GM18502 (cell line): ENCODE results near the gene B4GALNT2.
"Not testable (repeated sequence)": the region's sequence is repeated elsewhere in the genome, so short reads cannot be mapped to it uniquely, and the experiment has no call there.

ENCODE experiments used
- ATAC-seq: cut with Tn5 transposase; IDR thresholded peaks from one replicate; pipeline ENCODE4 v1.9.1; 2021; ENCODE audit warnings: mild to moderate bottlenecking; ENCODE audit not compliant: unreplicated experiment, poor library complexity

Gene B4GALNT2, protein sequence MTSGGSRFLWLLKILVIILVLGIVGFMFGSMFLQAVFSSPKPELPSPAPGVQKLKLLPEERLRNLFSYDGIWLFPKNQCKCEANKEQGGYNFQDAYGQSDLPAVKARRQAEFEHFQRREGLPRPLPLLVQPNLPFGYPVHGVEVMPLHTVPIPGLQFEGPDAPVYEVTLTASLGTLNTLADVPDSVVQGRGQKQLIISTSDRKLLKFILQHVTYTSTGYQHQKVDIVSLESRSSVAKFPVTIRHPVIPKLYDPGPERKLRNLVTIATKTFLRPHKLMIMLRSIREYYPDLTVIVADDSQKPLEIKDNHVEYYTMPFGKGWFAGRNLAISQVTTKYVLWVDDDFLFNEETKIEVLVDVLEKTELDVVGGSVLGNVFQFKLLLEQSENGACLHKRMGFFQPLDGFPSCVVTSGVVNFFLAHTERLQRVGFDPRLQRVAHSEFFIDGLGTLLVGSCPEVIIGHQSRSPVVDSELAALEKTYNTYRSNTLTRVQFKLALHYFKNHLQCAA

DNA sequence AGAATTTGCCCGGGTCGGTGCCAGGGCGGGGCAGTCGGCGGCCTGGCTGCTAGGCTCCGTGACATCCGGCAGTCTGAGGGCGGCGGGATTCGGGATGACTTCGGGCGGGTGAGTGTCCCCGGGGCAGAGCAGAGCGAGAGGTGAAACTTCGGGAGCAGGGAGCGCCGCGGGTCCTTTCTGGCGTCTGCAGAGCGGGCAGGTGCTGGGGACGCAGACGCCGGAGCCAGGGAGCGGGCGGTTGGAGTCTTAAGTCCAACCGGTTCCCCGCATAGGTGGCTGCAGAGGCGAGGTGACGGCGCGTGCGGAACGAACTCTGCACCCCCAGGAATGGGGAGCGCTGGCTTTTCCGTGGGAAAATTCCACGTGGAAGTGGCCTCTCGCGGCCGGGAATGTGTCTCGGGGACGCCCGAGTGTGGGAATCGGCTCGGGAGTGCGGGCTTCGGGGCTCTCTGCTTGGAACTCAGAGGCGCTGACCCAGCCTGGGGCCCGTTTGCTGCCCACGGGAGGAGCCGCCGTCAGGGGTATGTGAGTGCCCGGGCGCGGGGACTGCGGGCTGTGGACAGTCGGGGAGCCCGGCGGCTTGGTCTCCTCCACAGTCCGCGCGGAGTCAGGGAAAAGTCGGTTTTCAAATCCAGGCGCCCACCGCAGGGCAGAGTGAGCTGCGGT, at the start of gene B4GALNT2:
Gene B4GALNT2 (plus strand): TSS at position 71 of the 666 bp plus-strand sequence. CDS start 24 bp downstream, at position 95.
- no peak for ATAC-seq

DNA sequence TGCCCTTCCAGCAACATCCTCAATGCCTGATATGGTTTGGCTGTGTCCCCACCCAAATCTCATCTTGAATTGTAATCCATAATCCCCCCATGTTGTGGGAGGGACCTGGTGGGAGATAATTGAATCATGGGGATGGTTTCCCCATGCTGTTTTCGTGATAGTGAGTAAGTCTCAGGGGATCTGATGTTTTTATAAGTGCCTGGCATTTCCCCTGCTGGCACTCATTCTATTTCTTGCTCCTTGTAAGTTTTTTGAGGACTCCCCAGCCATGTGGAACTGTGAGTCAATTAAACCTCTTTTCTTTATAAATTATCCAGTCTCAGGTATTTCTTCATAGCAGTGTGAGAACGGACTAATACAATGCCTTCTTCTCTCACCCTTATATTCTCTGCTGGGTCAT, 47.5 kb upstream of the B4GALNT2 start:
- not testable (repeated sequence) for ATAC-seq

GRCh38 chr17:49085565-49086315, 46.8 kb upstream of the B4GALNT2 start:
- ATAC-seq, result no peak

DNA sequence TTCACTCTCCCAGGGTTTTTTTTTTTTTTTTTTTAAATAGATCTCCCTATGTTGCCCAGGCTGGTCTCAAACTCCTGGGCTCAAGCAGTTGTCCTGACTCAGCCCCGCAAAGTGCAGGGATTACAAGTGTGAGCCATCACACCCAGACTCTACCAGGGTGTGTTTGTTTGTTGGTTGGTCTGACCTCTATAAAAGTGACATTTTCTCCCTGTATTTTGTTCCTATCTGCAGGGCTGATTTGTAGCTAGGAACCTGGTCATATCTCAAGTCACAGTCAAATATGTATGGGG, 46.3 kb upstream of the B4GALNT2 start:
- no peak for ATAC-seq

- ATAC-seq, result no peak
Measured at GRCh38 chr17:49086649-49087048, 45.9 kb upstream of the B4GALNT2 start.

DNA sequence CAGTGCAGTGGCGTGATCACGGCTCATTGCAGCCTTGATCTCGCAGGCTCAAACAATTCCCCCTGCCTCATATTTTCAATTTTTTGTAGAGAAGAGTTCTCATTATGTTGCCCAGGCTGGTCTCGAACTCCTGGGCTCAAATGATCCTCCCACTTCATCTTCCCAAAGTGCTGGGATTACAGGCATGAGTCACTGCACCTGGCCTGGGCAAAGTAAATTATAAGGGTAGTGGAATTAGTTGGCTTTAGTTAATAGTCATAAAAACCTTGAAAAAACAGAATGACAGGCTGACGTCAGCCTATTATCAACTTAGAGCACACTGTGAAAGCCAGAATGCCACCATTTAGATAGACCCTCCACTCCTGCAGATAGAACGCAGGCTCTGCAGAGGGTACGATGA, 43.5 kb upstream of the B4GALNT2 start:
- no peak for ATAC-seq

- ATAC-seq, result no peak
Measured at GRCh38 chr17:49090878-49091594, 41.5 kb upstream of the B4GALNT2 start.

- no peak for ATAC-seq
Measured at GRCh38 chr17:49093131-49093530, 39.4 kb upstream of the B4GALNT2 start.

- no peak for ATAC-seq
Measured at GRCh38 chr17:49100601-49101000, 32.0 kb upstream of the B4GALNT2 start.

- ATAC-seq, result no peak
Measured at GRCh38 chr17:49101054-49101534, 31.5 kb upstream of the B4GALNT2 start.

DNA sequence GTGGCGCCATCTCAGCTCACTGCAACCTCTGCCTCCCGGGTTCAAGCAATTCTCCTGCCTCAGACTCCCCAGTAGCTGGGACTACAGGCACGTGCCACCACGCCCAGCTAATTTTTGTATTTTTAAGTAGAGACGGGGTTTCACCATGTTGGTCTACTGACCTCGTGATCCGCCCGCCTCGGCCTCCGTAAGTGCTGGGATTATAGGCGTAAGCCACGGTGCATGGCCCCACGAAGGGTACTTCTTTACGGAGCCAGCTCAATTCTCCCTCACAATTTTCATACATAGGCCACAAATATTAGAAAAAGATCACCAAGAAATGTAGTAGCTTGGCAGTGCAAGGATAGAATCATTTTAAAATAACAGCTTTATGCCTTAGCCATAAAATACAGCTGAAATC, 29.2 kb upstream of the B4GALNT2 start:
- ATAC-seq, result not testable (repeated sequence)

- no peak for ATAC-seq
Measured at GRCh38 chr17:49104511-49105074, 28.0 kb upstream of the B4GALNT2 start.

GRCh38 chr17:49106321-49107210, 26.0 kb upstream of the B4GALNT2 start:
- no peak for ATAC-seq

GRCh38 chr17:49107211-49107557, 25.4 kb upstream of the B4GALNT2 start:
- no peak for ATAC-seq

DNA sequence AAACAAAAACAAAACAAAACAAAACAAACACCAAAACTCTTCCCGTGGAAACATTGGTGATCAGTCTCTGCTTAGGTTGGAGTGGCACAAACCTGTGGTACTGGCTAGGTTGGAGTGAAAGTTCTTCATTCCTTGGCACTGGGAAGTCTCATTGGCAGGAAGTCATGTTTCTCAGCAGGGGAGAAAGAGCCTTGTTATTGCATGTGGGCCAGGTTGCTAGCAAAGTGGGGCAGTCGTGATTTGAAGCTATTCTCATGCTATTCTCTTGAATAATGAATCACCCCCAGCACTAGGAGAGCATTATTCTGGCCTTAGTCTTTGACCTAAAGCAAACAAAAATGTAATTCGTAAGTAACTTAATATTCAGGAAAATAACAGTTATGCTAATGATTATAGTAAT, 24.3 kb upstream of the B4GALNT2 start:
- no peak for ATAC-seq

GRCh38 chr17:49110509-49110908, 22.1 kb upstream of the B4GALNT2 start:
- ATAC-seq, result no peak

- ATAC-seq, result no peak
Measured at GRCh38 chr17:49111934-49112333, 20.6 kb upstream of the B4GALNT2 start.

DNA sequence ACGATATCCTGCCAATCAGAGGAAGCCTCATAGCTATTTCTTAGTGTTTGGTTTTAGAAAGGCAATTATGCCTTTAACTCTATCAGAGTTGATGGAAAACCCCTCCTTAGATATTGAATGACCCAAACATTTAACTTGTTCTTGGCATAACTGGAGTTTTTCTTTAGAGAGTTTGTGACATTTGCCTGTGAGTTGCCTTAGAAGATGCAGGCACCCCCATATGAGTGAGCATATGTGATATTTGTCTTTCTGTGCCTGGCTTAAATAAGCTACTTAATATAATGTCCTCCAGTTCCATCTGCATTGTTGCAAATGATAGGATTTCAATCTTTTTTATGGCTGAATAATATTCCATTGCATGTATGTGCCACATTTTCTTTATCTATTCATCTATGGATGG, 19.6 kb upstream of the B4GALNT2 start:
- ATAC-seq, result no peak

DNA sequence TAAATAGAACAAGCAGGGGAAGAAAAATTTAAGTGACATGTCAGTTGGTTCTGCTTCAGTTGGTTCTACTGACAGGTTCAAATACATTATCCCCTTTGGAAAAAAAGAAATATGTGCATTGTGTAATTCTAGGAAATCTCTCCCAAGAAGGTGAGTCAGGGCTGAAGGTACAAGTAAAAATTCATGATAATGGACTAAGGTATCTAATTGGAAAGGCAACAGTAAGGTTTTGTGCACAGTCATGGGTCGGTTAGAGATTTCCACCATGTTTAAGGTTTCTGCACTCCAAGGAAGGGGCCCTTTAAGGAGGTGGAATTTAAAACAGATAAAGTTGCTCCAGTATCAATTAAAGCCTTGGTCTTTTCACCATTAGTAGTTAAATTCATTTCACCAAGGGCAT, 17.9 kb upstream of the B4GALNT2 start:
- no peak for ATAC-seq
